Stimulated activated CD4-positive, alpha-beta T cell treated with anti-CD3 and anti-CD28 coated beads, TNF-alpha, amount 100 ng/mL, for 4 hours (primary cell): ENCODE data around the gene OTUB1.
"Not testable (repeated sequence)": the region's sequence is repeated elsewhere in the genome, so short reads cannot be mapped to it uniquely, and the experiment has no call there.

Source experiments
- DNase-seq, 3 experiments: peaks; one replicate each; pipeline ENCODE4 v3.0.0-alpha.2; 2020; ENCODE audit warnings: low read depth in 3 of 3

OTUB1 gene

GRCh38 chr11:64042301-64042700, 56.1 kb downstream of the OTUB1 start:
- no peak for DNase-seq

GRCh38 chr11:64043545-64043944, 57.3 kb downstream of the OTUB1 start:
- DNase-seq, result no peak

GRCh38 chr11:64044730-64045393, 58.6 kb downstream of the OTUB1 start:
- no peak for DNase-seq

DNA sequence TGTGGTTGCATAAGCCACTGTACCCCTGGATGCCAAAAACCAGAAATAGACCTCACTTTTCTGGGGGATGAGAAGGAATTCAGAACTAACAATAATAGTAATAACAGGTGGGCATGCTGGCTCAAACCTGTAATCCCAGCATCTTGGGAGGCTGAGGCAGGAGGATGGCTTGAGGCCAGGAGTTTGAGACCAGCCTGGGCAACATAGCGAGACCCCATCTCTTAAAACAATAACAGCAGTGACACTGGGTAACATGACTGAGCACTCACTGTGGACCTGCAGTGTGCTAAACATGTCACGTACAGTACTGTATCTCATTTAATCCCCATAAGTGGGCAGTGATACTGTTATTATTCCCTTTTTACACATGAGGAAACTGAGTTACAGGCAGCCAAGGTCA, 59.5 kb downstream of the OTUB1 start:
- DNase-seq, result no peak

DNA sequence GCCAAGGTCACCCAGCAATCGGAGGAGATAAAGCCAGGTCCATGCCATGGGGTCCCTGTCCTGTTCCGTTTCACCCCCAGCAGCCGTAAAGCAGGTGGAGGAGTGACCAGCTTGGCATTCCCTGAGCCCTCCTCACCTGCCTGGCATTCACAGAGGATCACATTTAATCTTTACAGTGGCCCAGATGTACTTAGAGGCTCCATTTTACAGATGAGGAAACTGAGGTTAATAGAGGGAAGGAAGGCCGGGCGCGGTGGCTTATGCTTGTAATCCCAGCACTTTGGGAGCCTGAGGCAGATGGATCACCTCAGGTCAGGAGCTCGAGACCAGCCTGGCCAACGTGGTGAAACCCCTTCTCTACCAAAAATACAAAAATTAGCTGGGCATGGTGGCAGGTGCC, 61.1 kb downstream of the OTUB1 start:
- not testable (repeated sequence) for DNase-seq
